Measurements from ENCODE around the gene SMPD3. TPM values are rescaled to one million over a fixed set of nuclear protein-coding genes. Genes with fewer than 3 reads are reported as not detected.

Gene SMPD3
- total and polyA plus RNA-seq, 2 of the 8 experiments (the other 6 are each of a cell fraction or from before 2014, with no cell fraction given): 0.39 to 1.3 TPM

GRCh38 chr16:68421076-68421475 lies 27.2 kb downstream of the SMPD3 start:
- no peak overlapping the region for H3K27ac ChIP-seq (ENCODE audit: low read depth, low read length)
- FAIRE-seq: no peak

More at GRCh38 chr16:68421076-68421475, 27.2 kb downstream of the SMPD3 start:
- Histone ChIP-seq H4K91ac (replicated peaks; ENCODE audit: insufficient read length, low read length) (no peak overlapping the region), H4K5ac (ENCODE audit: insufficient read length, low read depth, low read length) (no peak overlapping the region), H2BK120ac (replicated peaks; ENCODE audit: low read depth, low read length) (no peak overlapping the region), H3K23ac (ENCODE audit: insufficient read length) (no peak overlapping the region), H2BK20ac (ENCODE audit: low read length) (no peak overlapping the region), H3K18ac (ENCODE audit: extremely low read depth, low read length) (no peak overlapping the region), H3K56ac (replicated peaks; ENCODE audit: insufficient read length, low read depth, low read length) (no peak overlapping the region), H4K20me1 (replicated peaks in 1 of 2; ENCODE audit: control insufficient read depth in 1 of 2, insufficient read depth in 2 of 2, low read length in 2 of 2) (no peaks in the 10 kb centered on the region), H3K23me2 (ENCODE audit: low read depth, low read length) (no peaks in the 10 kb centered on the region), H3K4ac (replicated peaks; ENCODE audit: insufficient read length, low read depth, low read length) (no peak overlapping the region), H2BK12ac (ENCODE audit: low read depth, low read length) (no peak overlapping the region), H3K27me3 (replicated peaks in 1 of 4; ENCODE audit: control insufficient read depth in 3 of 4, extremely low read depth in 1 of 4, insufficient read depth in 3 of 4, low read length in 3 of 4) (no peaks in the 10 kb centered on the region; a peak in 1 of 7 replicates), H3K79me1 (ENCODE audit: low read depth, low read length) (no peaks in the 10 kb centered on the region), H3K4me2 (ENCODE audit: insufficient read depth in 1 of 2, low read depth in 2 of 2, low read length in 2 of 2) (no peak overlapping the region), H3K36me3 (ENCODE audit: control insufficient read depth in 2 of 4, insufficient read depth in 4 of 4, low read length in 3 of 4) (no peaks in the 10 kb centered on the region), H3K9me3 (ENCODE audit: insufficient read depth in 2 of 2, low read depth in 1 of 2, low read length in 1 of 2) (no peaks in the 10 kb centered on the region), H2AFZ (ENCODE audit: low read length) (no peak overlapping the region), H2BK5ac (ENCODE audit: low read depth, low read length) (no peak overlapping the region), H2AK5ac (ENCODE audit: low read depth, low read length) (no peak overlapping the region), H3K4me1 (replicated peaks in 1 of 4; ENCODE audit: control insufficient read depth in 3 of 4, insufficient read depth in 4 of 4, low read length in 3 of 4) (peaks cover 0 to 5% (median 1%) of the 10 kb centered on the region in 4 experiments; a peak in 2 of 7 replicates), H4K8ac (ENCODE audit: extremely low read depth, insufficient read depth, low read length) (no peak overlapping the region; the same call in 1 of the 2 replicates), H3K9ac (replicated peaks in 1 of 4; ENCODE audit: extremely low read depth in 1 of 4, low read depth in 3 of 4, low read length in 3 of 4) (peak overlapping the region in 1 of 4 experiments; percentile 17; a peak in 1 of 7 replicates), H2BK15ac (ENCODE audit: low read length) (no peak overlapping the region), H3K14ac (ENCODE audit: insufficient read length) (no peak overlapping the region), H3K4me3 (ENCODE audit: extremely low read depth in 1 of 4, insufficient read depth in 2 of 4, low read depth in 3 of 4, low read length in 4 of 4) (no peak overlapping the region), H3K79me2 (ENCODE audit: control insufficient read depth in 1 of 2, insufficient read depth in 2 of 2, low read length in 2 of 2) (no peaks in the 10 kb centered on the region)
- no peak for DNase-seq (ENCODE audit: low read depth in 1 of 2, low spot score in 2 of 2)
- ChIA-PET CTCF (ENCODE audit: partially characterized antibody) (interaction anchor here (0.6 to 8.4 kb wide), 10 partner anchors 10 to 89 kb away, joined by 3 to 54 read pairs (median 4); no protein-coding TSS in a partner anchor), POLR2A (ENCODE audit: partially characterized antibody) (no interaction called here)
- TF ChIP-seq, protein P1, sequence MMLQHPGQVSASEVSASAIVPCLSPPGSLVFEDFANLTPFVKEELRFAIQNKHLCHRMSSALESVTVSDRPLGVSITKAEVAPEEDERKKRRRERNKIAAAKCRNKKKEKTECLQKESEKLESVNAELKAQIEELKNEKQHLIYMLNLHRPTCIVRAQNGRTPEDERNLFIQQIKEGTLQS (IDR thresholded peaks at IDR 0.05; ENCODE audit: insufficient read depth, low read depth, low read length): no peak
- TF ChIP-seq RFX5 (IDR thresholded peaks at IDR 0.05; ENCODE audit: borderline replicate concordance, low read depth, low read length) (no peak), EP300 (IDR thresholded peaks at IDR 0.05; ENCODE audit: borderline replicate concordance in 1 of 2, low read depth in 2 of 2, low read length in 2 of 2) (no peak), YY1 (IDR thresholded peaks at IDR 0.05; ENCODE audit: low read depth, low read length) (no peak), JUN (IDR thresholded peaks at IDR 0.05; ENCODE audit: low read depth, low read length) (no peak), POLR2A (IDR thresholded peaks at IDR 0.05; ENCODE audit: control extremely low read depth in 1 of 2, low read depth in 2 of 2, low read length in 2 of 2) (no peak), RXRA (IDR thresholded peaks at IDR 0.05; ENCODE audit: insufficient read depth, low read depth, low read length) (no peak), CHD2 (IDR thresholded peaks at IDR 0.05; ENCODE audit: low read length) (no peak), BCL11A (IDR thresholded peaks at IDR 0.05; ENCODE audit: low read depth in 2 of 2, low read length in 2 of 2) (no peak), CEBPB (IDR thresholded peaks at IDR 0.05; ENCODE audit: low read depth, low read length) (no peak)
- WGBS, 2 experiments (ENCODE audit: extremely low coverage in 1 of 2, insufficient coverage in 1 of 2, insufficient read length in 1 of 2, insufficient replicate concordance in 2 of 2, low coverage in 1 of 2, low lambda C conversion rate in 2 of 2, missing lambda C conversion rate in 1 of 2): 91% methylated on average over 5 of the region's 5 CpGs; no CpG with 5 or more reads in 1 of the 2 experiments
